ENCODE measurements around the gene LAMB3. TPM values are rescaled to one million over a fixed set of nuclear protein-coding genes. Genes with fewer than 3 reads are reported as not detected.

Gene LAMB3
- total RNA-seq, 1 donor from 2014 or later: not detected

DNA sequence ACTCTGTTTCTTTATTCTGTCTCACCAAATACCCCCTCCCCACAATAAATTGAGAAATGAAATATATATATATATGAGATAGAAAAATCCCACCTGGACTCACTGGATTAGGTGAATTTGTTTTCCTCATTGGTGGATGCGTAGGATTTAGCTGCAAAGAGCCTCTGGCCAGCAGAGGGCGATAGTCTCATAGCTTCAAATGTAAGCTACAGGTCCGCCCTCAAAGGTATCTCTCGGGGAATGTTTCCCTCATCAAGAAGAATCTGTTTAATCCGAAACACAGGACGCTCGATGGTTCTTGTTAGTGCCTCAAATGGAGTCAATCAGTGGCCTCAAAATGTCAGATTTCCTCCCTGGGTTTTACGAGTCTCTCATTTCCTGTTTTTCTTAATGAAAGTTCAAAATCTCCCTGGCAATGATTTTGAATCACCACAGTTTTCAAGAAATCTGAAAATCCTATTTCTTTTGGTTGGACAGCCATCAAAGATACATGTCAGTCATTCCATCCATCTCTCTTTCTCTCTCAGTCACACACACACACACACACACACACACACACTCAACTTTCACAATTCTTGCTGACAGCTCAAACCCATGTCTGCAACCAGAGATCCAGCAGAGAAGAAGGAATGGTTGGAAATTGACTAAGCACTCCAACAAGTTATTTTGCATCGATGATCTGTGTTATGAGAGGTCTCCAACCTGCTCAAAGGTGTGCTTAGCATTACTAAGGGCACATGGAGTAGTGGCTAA lies 82.6 kb downstream of the LAMB3 start:
- TF ChIP-seq, protein P1, sequence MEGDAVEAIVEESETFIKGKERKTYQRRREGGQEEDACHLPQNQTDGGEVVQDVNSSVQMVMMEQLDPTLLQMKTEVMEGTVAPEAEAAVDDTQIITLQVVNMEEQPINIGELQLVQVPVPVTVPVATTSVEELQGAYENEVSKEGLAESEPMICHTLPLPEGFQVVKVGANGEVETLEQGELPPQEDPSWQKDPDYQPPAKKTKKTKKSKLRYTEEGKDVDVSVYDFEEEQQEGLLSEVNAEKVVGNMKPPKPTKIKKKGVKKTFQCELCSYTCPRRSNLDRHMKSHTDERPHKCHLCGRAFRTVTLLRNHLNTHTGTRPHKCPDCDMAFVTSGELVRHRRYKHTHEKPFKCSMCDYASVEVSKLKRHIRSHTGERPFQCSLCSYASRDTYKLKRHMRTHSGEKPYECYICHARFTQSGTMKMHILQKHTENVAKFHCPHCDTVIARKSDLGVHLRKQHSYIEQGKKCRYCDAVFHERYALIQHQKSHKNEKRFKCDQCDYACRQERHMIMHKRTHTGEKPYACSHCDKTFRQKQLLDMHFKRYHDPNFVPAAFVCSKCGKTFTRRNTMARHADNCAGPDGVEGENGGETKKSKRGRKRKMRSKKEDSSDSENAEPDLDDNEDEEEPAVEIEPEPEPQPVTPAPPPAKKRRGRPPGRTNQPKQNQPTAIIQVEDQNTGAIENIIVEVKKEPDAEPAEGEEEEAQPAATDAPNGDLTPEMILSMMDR (conservative IDR thresholded peaks at IDR 0.05): peak; percentile 95
- H3K4me1 Mint-ChIP-seq: peaks cover 12% of the 10 kb centered on the region
- no peak overlapping the region for H3K4me3 Mint-ChIP-seq
- DNase-seq (ENCODE audit: low read depth, low spot score): peak; percentile 75
- H3K27ac Mint-ChIP-seq (ENCODE audit: unreplicated experiment): no peak overlapping the region
- no peaks in the 10 kb centered on the region for H3K36me3 Mint-ChIP-seq (ENCODE audit: low read depth)
- no peaks in the 10 kb centered on the region for H3K9me3 Mint-ChIP-seq
- peaks cover 70% of the 10 kb centered on the region for H3K27me3 Mint-ChIP-seq (ENCODE audit: low read depth)

GRCh38 chr1:209567698-209568175 lies 84.5 kb downstream of the LAMB3 start:
- Mint-ChIP-seq H3K27ac (ENCODE audit: unreplicated experiment) (no peak overlapping the region), H3K4me3 (no peak overlapping the region), H3K9me3 (no peaks in the 10 kb centered on the region), H3K27me3 (ENCODE audit: low read depth) (peaks cover 58% of the 10 kb centered on the region), H3K4me1 (peaks cover 12% of the 10 kb centered on the region), H3K36me3 (ENCODE audit: low read depth) (no peaks in the 10 kb centered on the region)
- no peak for DNase-seq (ENCODE audit: low read depth, low spot score)
- TF ChIP-seq, protein P1 (conservative IDR thresholded peaks at IDR 0.05): no peak

GRCh38 chr1:209565759-209566678 lies 86.2 kb downstream of the LAMB3 start:
- Mint-ChIP-seq H3K36me3 (ENCODE audit: low read depth) (no peaks in the 10 kb centered on the region), H3K27me3 (ENCODE audit: low read depth) (peaks cover 43% of the 10 kb centered on the region), H3K4me3 (no peak overlapping the region), H3K4me1 (peaks cover 18% of the 10 kb centered on the region), H3K27ac (ENCODE audit: unreplicated experiment) (no peak overlapping the region), H3K9me3 (no peaks in the 10 kb centered on the region)
- TF ChIP-seq, protein P1 (conservative IDR thresholded peaks at IDR 0.05): peak; percentile 88
- DNase-seq (ENCODE audit: low read depth, low spot score): peak; percentile 93

Small RNAs within 50 kb of the gene (microRNA-seq; reads per million reads assigned to microRNA genes)
- gene MIR4260: not detected

Other genes starting within 250 kb of the LAMB3 start
- 1.1 and 1.8 TPM in 2 replicates for gene CAMK1G, start 68.7 kb downstream of the LAMB3 start, total RNA-seq
- 0.37 and 0.48 TPM in 2 replicates for gene G0S2, start 23.0 kb upstream of the LAMB3 start, total RNA-seq
- gene HSD11B1, start 52.4 kb upstream of the LAMB3 start, total RNA-seq: not detected in 2 replicates
- not detected in 2 replicates for gene TRAF3IP3, start 103.6 kb upstream of the LAMB3 start, total RNA-seq
- gene C1orf74, start 132.1 kb upstream of the LAMB3 start, total RNA-seq: 2.7 and 3.2 TPM in 2 replicates
- 0.05 TPM in 1 of 2 replicates, not detected in the other for gene IRF6, start 153.7 kb upstream of the LAMB3 start, total RNA-seq
- 6.8 and 7.2 TPM in 2 replicates for gene UTP25, start 175.5 kb upstream of the LAMB3 start, total RNA-seq

Measured in neural crest cell (in vitro differentiated cells).